Measurements from ENCODE around the gene SNAPC1.
A peak's percentile ranks its signal among the peaks of the same experiment; 100 is the strongest.

Gene SNAPC1

DNA sequence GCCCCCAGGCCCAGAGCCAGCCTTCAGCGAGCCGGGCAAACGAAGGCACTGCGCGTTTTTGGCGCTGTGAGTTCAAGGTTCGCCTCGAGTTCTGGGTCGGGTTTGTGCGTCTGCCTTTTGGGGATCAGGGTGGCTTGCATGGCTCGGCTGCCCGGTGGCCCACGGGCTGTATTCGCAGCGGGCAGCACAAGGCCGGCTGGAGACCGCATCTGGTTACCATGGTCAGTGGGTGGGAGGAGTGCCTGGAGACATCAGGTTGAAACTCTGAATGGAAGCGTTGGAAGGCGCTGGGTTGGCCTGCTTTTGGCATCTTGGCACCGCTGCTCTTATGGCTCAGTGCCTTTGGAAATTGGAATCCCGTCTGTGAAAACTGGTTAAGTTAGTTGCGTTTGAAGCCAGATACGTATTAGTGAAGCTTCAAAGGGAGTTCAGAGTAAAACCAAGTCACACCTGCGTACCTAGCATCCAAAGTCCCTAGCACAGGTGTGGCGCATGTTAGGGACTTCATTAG is 50.9 kb downstream of the SNAPC1 start:
- DNase-seq = no peak

GRCh38 chr14:61822458-61822857 is 60.2 kb downstream of the SNAPC1 start:
- no peak for DNase-seq

DNA sequence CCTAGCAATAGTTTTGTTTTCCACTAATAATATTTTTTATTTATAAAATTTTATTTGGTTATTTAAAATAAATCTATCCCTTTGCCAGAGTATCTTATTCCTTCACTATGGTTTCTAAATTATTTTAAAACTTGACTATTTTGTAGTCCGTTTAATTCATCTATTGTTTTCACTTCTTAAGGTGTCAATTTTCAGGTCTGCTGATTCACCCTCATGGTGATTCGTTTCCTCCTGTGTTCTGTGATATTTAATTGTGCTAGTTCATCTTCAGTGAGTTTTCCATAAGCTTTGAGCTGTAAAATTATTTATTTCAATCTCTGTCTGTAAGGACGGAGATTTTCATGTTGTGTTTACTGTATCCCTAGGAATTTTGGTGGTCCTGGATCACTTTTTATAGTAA is 70.6 kb downstream of the SNAPC1 start:
- DNase-seq = no peak

- DNase-seq = no peak
These were observed 74.0 kb downstream of the SNAPC1 start for GRCh38 chr14:61836184-61836583.

GRCh38 chr14:61836807-61837206 is 74.6 kb downstream of the SNAPC1 start:
- no peak for DNase-seq

- DNase-seq = peak; percentile 65
These were observed 75.4 kb downstream of the SNAPC1 start for GRCh38 chr14:61837336-61838229.

DNA sequence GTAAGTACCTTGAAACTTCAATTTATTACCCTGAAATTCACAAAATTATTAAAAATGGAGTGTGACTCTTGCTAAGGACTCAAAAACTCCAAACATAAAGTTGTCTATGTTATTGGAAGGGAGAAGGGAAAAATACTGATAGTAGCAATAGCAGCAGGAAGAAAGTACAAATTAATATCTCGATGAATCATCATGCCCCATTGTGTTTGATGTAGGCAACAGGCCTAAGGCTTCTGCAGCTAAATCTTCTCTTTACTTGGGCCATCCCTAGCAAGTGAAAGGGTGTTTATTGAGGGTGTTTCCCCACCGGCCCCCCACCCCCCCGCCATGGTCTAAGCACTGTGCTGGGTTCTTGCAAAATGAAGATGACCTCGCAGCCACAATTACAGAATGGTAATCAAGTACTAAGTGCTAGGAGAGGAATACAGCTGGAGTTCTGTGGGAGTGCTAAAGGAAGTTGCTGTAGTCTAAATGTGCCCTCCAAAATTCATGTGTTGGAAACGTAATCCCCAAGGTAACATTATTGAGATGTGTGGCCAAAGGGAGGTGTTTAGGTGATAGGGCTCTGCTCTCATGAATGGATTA is 76.5 kb downstream of the SNAPC1 start:
- no peak for DNase-seq

GRCh38 chr14:61839507-61839906 is 77.3 kb downstream of the SNAPC1 start:
- peak; percentile 11 for DNase-seq

GRCh38 chr14:61841145-61841544 is 78.9 kb downstream of the SNAPC1 start:
- no peak for DNase-seq

All from NCI-H226 (cell line).